ENCODE measurements around the gene CERS3. TPM values are rescaled to one million over a fixed set of nuclear protein-coding genes. Genes with fewer than 3 reads are reported as not detected.

The CERS3 gene
- total and polyA plus RNA-seq, 2 of the 4 experiments (the other 2 are of a cell fraction) = not detected

- dilution Hi-C loops (cut with HindIII; ENCODE audit: low sequenced_read_pairs, unreplicated experiment) = no loop called here
Measured at GRCh38 chr15:100493213-100493612, 35.5 kb downstream of the CERS3 start.

More at GRCh38 chr15:100493213-100493612, 35.5 kb downstream of the CERS3 start:
- H3K27me3 ChIP-seq (ENCODE audit: control insufficient read depth, insufficient read depth, low read length) = no peaks in the 10 kb centered on the region
- no peak overlapping the region for H2AK5ac ChIP-seq (ENCODE audit: low read depth, low read length)
- no CpG with 5 or more reads among the region's 4 CpGs for WGBS, 2 experiments (ENCODE audit: extremely low coverage in 2 of 2, insufficient read length in 1 of 2)
- no peaks in the 10 kb centered on the region for H3K36me3 ChIP-seq (ENCODE audit: control insufficient read depth, insufficient read depth, low read length)
- no peak overlapping the region for H3K4me2 ChIP-seq (ENCODE audit: low read depth, low read length)
- H4K5ac ChIP-seq (ENCODE audit: low read depth, low read length) = no peak overlapping the region
- ChIA-PET CTCF (no interaction called here), POLR2A (ENCODE audit: unreplicated experiment) (no interaction called here)
- H3K27ac ChIP-seq (ENCODE audit: insufficient read depth, low read length) = no peak overlapping the region
- no peak overlapping the region for H2BK20ac ChIP-seq (ENCODE audit: low read depth, low read length)
- DNase-seq = no peak
- no TSS peak for BruUV-seq (replicated peaks)
- no peak overlapping the region for H3K56ac ChIP-seq (ENCODE audit: extremely low read depth, insufficient read depth, low read length)
- no peak overlapping the region for H4K91ac ChIP-seq (ENCODE audit: insufficient read depth, low read depth, low read length)
- no peak overlapping the region for H4K8ac ChIP-seq (ENCODE audit: low read depth in 2 of 2, low read length in 2 of 2)
- no peak overlapping the region for H2BK5ac ChIP-seq (ENCODE audit: low read depth, low read length, poor library complexity, severe bottlenecking)
- H3K4me3 ChIP-seq (ENCODE audit: insufficient read depth, low read depth, low read length) = no peak overlapping the region
- no peak overlapping the region for H3K9ac ChIP-seq (ENCODE audit: low read depth, low read length)
- no peaks in the 10 kb centered on the region for H3K4me1 ChIP-seq (ENCODE audit: control insufficient read depth, insufficient read depth, low read length)
- no peak overlapping the region for H2AFZ ChIP-seq (replicated peaks; ENCODE audit: low read length, poor library complexity)
- no peak overlapping the region for H3K14ac ChIP-seq (replicated peaks; ENCODE audit: low read depth, low read length)
- no peaks in the 10 kb centered on the region for H3K79me1 ChIP-seq (ENCODE audit: low read depth in 1 of 2, low read length in 2 of 2)
- H3K4ac ChIP-seq (ENCODE audit: low read depth, low read length) = no peak overlapping the region
- no peak overlapping the region for H2AK9ac ChIP-seq (replicated peaks; ENCODE audit: low read depth, low read length, poor library complexity)
- TF ChIP-seq RCOR1 (IDR thresholded peaks at IDR 0.05; ENCODE audit: insufficient replicate concordance, low read length) = no peak
- no peak for TF ChIP-seq MAFK (IDR thresholded peaks at IDR 0.05; ENCODE audit: low read depth, low read length)
- intact Hi-C loops (cut with micrococcal nuclease) (no loop called here), in situ Hi-C loops (cut with MboI; ENCODE audit: low sequenced_read_pairs) (no loop called here)
- no peaks in the 10 kb centered on the region for H3K9me1 ChIP-seq (ENCODE audit: insufficient read depth, low read length)
- no peak overlapping the region for H3K23ac ChIP-seq (ENCODE audit: low read depth, low read length)
- H3K9me3 ChIP-seq (ENCODE audit: control insufficient read depth, insufficient read depth, low read length) = no peaks in the 10 kb centered on the region
- ATAC-seq (ENCODE audit: low read depth) = no peak
- no peak overlapping the region for H2BK15ac ChIP-seq (ENCODE audit: low read depth, low read length)
- H3K18ac ChIP-seq (ENCODE audit: low read depth, low read length) = no peak overlapping the region
- H2BK120ac ChIP-seq (ENCODE audit: low read depth, low read length) = no peak overlapping the region
- H4K20me1 ChIP-seq (ENCODE audit: insufficient read depth, low read length) = no peaks in the 10 kb centered on the region
